ENCODE data around the gene ASCL5. TPM values are rescaled to one million over a fixed set of nuclear protein-coding genes. Genes with fewer than 3 reads are reported as not detected.

Gene ASCL5
- total RNA-seq, 1 experiment from 2014 or later = 0.15 TPM

DNA sequence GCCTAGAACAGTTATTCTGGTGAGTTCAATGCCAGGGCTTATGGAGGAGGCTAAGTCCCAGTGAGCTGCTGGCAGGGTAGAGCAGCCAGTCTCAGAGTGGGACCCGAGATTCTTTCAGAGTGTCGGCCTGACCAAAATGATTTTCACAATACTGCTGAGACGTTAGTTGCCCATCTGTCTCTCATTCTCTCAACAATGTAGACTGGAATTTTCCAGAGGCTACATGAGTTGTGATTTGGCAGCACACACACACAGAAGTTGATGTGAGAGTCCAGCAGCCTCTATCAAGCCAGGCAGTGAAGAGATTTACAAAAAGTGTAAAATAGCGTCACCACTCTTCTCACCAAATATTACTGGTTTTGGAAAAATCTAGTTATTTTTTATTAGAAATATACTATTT lies 36.4 kb downstream of the ASCL5 start:
- no peak for DNase-seq (ENCODE audit: extremely low read depth, low read depth)

DNA sequence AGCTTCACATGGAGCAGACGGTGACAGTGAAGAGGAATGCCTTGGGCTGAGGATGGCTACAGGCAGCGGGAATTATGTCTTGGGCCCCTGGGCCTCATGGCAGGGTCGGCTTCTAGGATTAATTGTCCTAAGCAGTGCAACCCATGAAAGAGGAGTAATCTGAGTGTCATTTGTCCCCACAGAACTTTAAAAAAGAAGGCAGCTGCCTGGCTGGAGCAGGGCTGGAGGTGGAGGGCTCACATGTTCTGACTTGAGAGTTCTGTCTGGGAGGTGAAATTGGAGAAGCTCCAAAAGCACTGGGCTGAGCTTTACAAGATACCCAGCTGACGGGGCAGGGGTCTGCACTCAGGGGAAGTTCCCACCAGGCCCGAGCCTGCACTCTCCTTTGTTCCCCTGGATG lies 37.4 kb downstream of the ASCL5 start:
- DNase-seq (ENCODE audit: extremely low read depth, low read depth) = no peak

DNA sequence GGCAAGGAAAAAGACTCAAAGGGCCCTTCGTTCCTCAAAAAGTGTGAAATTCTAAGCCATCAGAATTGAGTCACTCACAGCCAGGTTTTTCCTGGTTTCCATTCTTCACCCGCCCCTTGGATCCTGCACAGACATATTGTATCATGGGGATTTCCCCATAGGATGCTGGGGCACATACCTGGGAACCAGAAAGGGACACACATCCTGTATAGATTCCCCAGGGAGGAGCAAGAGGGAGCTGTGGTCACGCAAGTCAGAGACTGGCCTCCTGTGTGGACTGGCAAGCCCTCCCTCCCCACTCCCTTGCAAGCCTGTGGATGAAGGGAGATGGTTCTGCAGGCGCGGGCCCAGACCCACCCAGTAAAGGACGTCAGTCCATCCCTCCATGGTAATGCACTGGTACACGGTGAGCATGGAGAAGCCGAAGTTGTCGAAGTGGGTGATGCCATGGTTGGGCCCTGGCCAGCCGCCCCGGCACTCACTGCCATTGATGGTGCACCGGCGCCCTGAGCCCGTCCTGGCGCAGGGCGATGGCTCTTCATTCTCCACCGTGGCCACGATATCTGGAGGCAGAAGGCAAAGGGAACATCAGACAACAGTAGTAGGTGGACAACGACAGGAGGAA lies 38.0 kb downstream of the ASCL5 start:
- DNase-seq (ENCODE audit: extremely low read depth, low read depth) = no peak

DNA sequence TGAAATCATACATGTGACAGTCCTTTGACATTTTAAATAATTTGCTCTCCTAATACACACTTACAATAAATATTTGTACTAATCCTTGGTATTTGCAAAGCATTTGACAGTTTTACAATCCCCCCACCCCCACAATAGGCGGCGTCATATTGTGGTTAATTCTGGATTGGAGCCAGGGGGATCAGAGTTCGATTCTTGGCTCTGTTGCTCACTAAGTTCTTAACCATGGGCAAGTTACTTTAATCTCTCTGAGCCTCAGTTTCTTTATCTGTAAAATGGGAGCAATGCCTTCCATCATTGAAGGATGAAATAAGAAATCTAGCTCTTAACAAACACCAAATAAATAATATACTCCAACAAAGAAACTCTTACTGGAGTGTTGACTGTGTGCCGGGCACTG lies 38.6 kb downstream of the ASCL5 start:
- DNase-seq (ENCODE audit: extremely low read depth, low read depth) = no peak

DNA sequence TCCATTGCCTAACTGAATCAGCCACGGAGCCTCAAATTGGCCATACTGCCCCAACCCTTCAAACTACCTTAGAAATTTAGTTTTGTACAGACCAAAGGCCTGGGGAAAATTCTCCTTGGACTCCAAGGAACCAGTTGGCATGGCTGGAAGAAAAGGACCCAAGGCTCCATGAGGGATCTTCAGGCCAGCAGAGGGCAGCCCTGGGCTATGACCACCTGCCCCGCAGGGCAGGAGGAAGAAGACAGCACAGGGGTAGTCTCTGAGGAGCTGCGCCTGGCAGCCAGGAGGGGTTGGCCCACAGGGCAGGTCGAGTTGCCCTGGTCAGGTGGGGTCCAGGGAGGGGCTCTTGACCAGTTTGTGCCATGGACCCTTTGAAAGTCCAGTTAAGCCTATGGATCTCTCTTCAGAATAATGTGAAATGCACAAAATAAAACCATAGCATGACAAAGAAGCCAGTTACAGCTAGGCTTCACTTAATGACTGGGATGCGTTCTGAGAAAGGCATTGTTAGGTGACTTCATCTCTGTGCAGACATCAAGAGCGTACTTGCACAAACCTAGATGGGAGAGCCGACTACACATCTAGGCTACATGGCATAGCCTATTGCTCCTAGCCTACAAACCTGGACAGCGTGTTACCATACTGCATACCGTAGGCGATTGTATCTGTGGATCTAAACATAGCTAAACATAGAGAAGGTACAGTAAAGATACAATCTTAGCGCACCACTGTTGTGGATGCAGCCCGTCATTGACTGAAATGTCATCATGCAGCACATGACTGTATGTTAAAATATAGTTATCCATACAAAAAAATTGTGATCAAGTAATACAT lies 40.9 kb downstream of the ASCL5 start:
- DNase-seq (ENCODE audit: extremely low read depth, low read depth) = peak; percentile 64

DNA sequence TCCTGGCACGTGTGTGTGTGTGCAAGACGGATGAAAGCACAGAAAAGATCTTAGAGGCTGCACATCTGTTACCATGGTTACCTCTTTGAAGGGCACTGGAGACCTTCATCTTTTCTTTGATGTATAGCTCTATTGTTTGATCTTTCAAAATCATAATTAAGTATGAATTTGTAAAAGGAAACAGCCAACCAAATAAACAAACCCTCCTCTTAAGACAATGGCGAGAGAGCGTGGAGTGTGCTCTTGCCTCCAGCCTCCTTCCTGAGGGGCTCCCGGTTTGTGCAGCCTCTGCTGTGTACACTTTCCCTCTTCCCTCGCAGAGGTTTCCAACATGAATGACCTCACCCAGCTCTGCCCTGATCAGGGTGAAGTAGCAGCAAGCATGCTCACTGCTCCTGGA lies 42.7 kb downstream of the ASCL5 start:
- no peak for DNase-seq (ENCODE audit: extremely low read depth, low read depth)

DNA sequence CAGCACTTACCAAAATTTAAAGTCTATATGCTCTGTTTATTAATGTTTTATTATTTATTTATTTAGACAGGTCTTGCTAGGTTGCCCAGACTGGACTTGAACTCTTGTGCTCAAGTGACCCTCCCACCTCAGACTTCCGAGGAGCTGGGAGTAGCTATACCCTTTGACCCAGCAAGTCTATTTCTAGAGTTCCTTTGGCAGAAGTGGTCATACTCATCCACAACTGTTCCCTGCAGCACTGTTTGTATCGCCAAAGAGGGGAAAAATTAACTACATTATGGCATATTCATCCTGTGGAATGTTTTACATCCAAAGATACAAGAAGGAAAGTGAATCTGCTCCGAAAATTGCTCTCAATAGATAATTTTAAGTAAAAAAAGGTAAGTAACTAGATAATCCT lies 43.2 kb downstream of the ASCL5 start:
- no peak for DNase-seq (ENCODE audit: extremely low read depth, low read depth)

DNA sequence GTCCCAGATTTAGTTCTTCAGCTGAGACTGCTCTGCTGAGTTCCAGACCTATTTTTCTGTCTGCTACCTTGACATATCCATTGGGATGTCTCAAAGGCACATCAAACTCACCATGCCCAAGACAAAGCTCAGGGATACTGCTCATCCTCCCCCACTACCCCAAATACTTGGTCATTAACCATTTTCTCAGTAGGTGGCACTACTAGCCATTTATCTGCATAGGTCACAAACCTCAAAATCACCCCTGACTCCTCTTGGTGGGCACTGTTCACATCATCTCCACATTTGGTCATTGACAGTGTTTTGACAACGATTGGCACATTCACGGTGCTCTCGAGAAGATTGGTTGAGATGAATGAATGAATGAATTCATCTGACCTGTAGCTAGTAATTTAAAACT lies 46.8 kb downstream of the ASCL5 start:
- no peak for DNase-seq (ENCODE audit: extremely low read depth, low read depth)

DNA sequence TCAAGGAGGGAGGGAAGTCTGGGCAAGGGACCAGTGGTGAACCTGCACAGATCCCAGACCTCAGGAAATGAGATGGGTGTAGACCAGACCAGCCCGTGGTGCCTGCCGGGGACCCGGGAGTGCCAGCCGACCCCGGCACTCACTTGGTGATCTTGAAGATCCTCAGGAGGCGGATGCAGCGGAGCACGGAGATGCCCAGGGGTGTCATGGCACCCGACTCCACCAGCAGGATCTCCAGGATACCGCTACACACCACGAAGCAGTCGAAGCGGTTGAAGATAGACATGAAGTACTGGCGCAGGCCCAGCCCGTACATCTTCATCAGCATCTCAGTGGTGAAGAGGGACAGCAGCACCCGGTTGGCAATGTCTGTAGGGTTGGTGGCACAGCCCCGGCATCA lies 49.2 kb downstream of the ASCL5 start:
- no peak for DNase-seq (ENCODE audit: extremely low read depth, low read depth)

DNA sequence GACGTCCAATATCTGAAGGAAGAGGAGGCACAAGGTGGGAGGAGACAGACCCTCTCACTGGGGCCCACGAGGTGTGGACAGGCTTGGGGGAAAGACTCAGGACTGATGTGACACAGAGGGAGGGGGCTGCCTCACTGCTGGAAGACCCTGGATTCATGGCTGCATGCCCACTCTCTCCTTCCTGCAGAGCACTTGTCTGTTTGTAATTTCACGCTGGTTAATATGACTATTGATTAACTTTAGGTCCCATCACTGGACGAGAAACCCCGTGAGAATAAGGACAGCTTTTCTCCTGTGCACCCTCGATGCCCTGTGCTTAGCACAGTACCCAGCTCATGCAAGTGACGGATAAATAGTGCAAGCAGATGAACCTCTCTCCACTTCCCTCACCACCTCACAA lies 49.9 kb downstream of the ASCL5 start:
- no peak for DNase-seq (ENCODE audit: extremely low read depth, low read depth)

DNA sequence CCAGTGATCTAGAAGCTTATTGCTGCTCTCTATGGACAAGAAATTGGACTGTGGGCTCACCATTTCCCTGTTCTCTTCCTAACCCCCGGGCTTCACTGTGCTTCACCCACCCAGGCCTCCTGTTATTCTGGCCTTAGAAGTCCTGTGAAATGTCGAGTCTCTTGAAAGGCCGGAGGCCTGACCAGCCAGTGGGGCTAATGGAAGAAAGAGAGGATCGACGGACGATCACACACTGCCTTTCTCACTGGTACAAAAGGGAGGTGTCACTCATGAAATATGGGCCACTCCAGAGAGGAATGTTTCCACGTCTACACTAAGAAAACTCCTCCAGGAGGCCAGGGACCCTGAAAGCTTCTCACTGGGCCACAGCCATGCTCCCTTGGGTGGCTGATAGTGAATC lies 50.9 kb downstream of the ASCL5 start:
- DNase-seq (ENCODE audit: extremely low read depth, low read depth) = no peak

DNA sequence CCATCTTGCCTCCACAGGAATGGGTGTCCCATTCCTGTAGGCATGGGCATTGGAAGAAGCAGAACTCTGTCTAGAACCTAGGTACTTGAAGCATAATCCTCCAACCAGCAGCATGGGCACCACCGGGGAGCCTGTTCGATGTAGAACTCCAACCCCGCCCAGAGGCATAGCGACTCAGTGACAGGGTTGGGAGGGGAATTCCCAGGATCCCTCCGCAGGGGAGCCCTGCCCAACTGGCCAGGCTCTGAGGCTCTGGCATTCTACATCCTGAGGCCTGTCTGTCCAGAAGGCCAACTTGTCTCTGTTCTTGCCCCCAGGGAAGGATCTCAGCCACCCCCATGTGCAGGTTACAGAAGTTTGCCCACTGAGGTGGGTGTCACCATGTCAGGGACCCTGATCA lies 53.0 kb downstream of the ASCL5 start:
- DNase-seq (ENCODE audit: extremely low read depth, low read depth) = no peak

DNA sequence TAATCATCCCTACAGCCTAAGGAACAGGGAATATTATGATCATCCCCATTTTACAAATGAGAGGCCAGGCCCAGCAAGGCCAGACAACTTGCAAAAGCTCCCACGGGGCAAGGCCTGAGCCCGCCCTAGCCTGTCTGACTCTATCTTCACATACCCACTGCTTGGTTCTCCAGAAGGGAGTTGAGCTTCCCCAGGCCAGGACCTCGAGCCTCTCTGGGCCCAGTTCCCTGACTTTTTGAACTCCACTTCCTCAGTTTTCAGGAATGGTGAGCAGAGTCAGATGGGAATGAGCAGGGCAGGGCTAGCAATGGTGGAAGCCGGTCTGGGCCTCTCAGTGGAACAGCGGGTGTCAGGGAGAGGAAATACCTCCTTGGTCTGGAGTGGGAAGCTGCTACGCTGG lies 54.1 kb downstream of the ASCL5 start:
- DNase-seq (ENCODE audit: extremely low read depth, low read depth) = no peak

DNA sequence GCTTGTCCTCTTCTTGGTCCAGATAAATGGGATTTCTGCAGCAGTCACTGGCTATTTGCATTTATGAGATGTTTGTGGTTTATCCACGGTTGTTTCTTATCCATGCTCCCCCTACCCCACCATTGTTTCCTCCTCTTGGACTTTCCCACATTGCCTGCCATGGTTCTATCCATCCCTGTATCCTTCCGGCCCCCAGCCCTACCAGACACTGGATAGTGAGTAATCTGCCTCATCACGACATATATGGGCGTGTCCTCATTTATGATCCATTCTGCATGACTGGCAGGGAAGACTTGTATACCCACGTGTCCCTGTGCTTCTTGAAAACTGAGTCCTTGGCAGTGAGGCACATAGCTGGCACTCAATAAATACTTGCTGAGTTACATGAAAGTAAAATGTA lies 54.8 kb downstream of the ASCL5 start:
- no peak for DNase-seq (ENCODE audit: extremely low read depth, low read depth)

DNA sequence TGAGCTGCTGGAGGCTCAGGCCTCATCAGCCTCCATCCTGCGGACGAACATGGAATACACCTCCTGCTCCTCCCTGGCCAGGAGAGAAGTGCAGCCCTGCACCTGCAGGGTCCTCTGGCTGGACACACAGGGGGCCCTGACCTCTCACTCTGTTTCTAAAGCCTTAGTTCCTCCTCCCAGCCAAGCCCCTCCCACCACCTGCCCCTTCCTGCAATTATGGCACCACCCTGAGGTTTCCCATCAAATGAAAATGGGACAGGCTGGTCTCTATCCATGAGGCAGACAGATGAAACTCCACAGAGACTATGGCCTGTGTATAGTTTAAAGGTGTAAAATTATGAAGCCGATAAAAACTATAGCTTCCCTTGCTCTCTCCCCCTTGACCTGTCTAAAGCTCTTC lies 57.3 kb downstream of the ASCL5 start:
- no peak for DNase-seq (ENCODE audit: extremely low read depth, low read depth)

DNA sequence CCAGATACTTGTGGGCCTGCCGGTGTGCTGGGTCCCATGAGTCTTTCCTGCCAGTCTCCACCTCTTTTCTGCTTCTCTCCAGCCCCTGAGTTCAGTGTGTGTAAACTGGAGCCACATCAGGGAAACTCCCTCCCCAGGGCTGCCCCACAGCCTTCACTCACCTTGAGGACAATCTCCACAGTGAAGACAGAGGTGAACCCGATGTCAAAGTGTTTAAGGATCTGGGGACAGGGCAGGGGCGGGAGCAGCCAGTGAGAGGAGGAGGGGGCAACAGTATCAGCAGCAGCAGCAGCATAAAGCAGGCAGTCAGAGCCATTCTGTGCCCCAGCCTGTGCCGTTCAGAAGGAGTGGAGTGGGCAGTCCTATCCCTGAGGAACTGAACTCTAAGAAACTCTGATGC lies 58.0 kb downstream of the ASCL5 start:
- DNase-seq (ENCODE audit: extremely low read depth, low read depth) = no peak

DNA sequence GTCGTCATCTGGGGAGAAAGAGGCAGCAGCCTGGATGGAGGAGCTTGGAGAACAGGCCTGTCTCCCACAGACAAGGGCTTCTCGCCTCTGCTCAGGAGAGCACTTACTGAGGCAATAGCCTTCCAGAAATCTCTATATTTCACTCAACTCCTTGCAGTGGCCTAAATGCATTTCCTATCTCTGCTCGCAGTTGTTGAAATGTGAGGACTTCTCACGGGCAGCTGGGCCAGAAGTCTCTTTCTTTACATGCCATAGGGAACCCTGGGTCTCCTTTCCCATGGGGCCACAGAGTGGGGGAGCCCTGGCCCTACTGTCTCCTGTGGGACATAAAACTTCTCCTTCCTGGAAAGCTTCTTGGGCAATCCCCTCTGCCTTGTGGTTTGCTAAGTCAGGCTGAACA lies 60.0 kb downstream of the ASCL5 start:
- no peak for DNase-seq (ENCODE audit: extremely low read depth, low read depth)

DNA sequence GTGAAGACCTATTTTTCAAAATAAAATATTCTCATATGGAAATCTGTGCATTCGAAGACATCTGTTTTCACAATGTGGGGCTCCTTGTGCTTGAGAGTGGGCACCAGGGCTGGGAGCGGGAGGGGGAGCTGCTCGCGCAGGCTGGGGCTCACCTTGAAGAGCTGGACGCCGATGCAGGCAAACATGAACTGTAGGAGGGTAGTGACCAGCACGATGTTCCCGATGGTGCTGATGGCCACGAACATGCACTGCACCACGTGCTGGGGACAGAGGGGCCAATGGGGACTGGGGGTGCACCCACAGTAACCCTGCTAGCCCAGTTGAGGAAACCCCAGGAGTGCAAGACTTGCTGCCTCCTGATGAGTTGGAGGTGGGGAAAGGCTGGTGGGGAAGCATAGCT lies 61.3 kb downstream of the ASCL5 start:
- no peak for DNase-seq (ENCODE audit: extremely low read depth, low read depth)

DNA sequence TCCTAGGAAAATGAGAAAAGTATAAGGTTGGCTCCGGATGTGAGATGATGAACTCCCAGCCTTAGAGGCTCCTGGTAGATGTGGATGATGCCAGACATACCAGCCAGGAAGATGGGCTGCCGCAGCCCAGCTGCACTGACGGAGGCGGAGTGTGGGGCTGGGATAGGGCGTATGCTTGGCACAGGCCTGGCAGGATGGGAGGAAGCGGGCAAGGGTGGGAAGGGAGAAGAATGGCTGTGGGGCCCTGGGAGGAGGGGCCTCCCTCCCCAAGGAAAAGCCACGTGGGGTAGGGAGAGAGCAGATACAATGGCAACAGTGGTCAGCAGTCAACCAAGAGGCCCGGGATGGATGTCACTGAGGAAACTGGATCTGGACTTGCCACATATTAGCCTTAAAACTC lies 62.2 kb downstream of the ASCL5 start:
- no peak for DNase-seq (ENCODE audit: extremely low read depth, low read depth)

All from NCI-H460 (cell line).